Measurements from ENCODE around the gene THSD4.

DNA sequence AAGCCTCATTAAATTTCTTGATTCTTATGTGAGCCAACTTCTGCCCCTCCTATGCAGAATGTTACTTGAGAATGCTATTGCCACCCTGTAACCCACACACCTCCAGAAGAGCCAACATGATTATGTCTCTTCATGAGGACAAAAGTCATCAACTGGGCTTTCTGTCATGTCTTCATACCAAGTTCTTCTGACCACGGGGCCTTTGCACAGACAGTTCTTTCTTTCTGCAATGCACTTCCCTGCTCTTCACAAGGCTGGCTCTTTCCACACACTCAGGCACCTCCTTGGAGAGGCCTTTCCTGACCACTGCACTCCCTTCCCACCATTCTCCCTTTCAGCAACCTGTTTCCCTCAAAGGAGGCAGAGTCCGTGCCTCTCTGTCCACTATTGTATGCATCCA lies 587.2 kb downstream of the THSD4 start:
- TF ChIP-seq, protein P1, sequence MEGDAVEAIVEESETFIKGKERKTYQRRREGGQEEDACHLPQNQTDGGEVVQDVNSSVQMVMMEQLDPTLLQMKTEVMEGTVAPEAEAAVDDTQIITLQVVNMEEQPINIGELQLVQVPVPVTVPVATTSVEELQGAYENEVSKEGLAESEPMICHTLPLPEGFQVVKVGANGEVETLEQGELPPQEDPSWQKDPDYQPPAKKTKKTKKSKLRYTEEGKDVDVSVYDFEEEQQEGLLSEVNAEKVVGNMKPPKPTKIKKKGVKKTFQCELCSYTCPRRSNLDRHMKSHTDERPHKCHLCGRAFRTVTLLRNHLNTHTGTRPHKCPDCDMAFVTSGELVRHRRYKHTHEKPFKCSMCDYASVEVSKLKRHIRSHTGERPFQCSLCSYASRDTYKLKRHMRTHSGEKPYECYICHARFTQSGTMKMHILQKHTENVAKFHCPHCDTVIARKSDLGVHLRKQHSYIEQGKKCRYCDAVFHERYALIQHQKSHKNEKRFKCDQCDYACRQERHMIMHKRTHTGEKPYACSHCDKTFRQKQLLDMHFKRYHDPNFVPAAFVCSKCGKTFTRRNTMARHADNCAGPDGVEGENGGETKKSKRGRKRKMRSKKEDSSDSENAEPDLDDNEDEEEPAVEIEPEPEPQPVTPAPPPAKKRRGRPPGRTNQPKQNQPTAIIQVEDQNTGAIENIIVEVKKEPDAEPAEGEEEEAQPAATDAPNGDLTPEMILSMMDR (IDR thresholded peaks at IDR 0.05 in 2 of 3, conservative IDR thresholded peaks at IDR 0.05 in 1 of 3; ENCODE audit: insufficient read depth in 2 of 3, low read depth in 1 of 3, low read length in 3 of 3), result no peak
- no peak for TF ChIP-seq FIP1L1 (IDR thresholded peaks at IDR 0.05; ENCODE audit: low read depth, low read length, poor library complexity, severe bottlenecking)
- no peak for TF ChIP-seq SMAD4 (CRISPR knock-in tag; conservative IDR thresholded peaks at IDR 0.05)
- TF ChIP-seq EP300 (IDR thresholded peaks at IDR 0.05; ENCODE audit: low read length), result no peak
- TF ChIP-seq ELF1 (tag; IDR thresholded peaks at IDR 0.05), result no peak
- TF ChIP-seq ZFX (CRISPR knock-in tag; IDR thresholded peaks at IDR 0.05), result no peak
- TF ChIP-seq, protein P2, sequence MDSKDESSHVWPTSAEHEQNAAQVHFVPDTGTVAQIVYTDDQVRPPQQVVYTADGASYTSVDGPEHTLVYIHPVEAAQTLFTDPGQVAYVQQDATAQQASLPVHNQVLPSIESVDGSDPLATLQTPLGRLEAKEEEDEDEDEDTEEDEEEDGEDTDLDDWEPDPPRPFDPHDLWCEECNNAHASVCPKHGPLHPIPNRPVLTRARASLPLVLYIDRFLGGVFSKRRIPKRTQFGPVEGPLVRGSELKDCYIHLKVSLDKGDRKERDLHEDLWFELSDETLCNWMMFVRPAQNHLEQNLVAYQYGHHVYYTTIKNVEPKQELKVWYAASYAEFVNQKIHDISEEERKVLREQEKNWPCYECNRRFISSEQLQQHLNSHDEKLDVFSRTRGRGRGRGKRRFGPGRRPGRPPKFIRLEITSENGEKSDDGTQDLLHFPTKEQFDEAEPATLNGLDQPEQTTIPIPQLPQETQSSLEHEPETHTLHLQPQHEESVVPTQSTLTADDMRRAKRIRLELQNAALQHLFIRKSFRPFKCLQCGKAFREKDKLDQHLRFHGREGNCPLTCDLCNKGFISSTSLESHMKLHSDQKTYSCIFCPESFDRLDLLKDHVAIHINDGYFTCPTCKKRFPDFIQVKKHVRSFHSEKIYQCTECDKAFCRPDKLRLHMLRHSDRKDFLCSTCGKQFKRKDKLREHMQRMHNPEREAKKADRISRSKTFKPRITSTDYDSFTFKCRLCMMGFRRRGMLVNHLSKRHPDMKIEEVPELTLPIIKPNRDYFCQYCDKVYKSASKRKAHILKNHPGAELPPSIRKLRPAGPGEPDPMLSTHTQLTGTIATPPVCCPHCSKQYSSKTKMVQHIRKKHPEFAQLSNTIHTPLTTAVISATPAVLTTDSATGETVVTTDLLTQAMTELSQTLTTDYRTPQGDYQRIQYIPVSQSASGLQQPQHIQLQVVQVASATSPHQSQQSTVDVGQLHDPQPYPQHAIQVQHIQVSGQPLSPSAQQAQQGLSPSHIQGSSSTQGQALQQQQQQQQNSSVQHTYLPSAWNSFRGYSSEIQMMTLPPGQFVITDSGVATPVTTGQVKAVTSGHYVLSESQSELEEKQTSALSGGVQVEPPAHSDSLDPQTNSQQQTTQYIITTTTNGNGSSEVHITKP (IDR thresholded peaks at IDR 0.05; ENCODE audit: partially characterized antibody), result no peak
- TF ChIP-seq ZNF146 (CRISPR knock-in tag; IDR thresholded peaks at IDR 0.05; ENCODE audit: unreplicated experiment), result no peak
- no peak for TF ChIP-seq ZNF143 (CRISPR knock-in tag; IDR thresholded peaks at IDR 0.05)
- no peak for TF ChIP-seq TAF9B (IDR thresholded peaks at IDR 0.05; ENCODE audit: partially characterized antibody)
- TF ChIP-seq POLR2A (conservative IDR thresholded peaks at IDR 0.05), result no peak
- TF ChIP-seq ZNF586 (CRISPR knock-in tag; conservative IDR thresholded peaks at IDR 0.05), result no peak
- TF ChIP-seq, protein P3, sequence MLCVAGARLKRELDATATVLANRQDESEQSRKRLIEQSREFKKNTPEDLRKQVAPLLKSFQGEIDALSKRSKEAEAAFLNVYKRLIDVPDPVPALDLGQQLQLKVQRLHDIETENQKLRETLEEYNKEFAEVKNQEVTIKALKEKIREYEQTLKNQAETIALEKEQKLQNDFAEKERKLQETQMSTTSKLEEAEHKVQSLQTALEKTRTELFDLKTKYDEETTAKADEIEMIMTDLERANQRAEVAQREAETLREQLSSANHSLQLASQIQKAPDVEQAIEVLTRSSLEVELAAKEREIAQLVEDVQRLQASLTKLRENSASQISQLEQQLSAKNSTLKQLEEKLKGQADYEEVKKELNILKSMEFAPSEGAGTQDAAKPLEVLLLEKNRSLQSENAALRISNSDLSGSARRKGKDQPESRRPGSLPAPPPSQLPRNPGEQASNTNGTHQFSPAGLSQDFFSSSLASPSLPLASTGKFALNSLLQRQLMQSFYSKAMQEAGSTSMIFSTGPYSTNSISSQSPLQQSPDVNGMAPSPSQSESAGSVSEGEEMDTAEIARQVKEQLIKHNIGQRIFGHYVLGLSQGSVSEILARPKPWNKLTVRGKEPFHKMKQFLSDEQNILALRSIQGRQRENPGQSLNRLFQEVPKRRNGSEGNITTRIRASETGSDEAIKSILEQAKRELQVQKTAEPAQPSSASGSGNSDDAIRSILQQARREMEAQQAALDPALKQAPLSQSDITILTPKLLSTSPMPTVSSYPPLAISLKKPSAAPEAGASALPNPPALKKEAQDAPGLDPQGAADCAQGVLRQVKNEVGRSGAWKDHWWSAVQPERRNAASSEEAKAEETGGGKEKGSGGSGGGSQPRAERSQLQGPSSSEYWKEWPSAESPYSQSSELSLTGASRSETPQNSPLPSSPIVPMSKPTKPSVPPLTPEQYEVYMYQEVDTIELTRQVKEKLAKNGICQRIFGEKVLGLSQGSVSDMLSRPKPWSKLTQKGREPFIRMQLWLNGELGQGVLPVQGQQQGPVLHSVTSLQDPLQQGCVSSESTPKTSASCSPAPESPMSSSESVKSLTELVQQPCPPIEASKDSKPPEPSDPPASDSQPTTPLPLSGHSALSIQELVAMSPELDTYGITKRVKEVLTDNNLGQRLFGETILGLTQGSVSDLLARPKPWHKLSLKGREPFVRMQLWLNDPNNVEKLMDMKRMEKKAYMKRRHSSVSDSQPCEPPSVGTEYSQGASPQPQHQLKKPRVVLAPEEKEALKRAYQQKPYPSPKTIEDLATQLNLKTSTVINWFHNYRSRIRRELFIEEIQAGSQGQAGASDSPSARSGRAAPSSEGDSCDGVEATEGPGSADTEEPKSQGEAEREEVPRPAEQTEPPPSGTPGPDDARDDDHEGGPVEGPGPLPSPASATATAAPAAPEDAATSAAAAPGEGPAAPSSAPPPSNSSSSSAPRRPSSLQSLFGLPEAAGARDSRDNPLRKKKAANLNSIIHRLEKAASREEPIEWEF (CRISPR knock-in tag; IDR thresholded peaks at IDR 0.05), result no peak
- TF ChIP-seq RAD21 (CRISPR knock-in tag; conservative IDR thresholded peaks at IDR 0.05 in 1 of 2, IDR thresholded peaks at IDR 0.05 in 1 of 2), result no peak
